Heart right ventricle (tissue), 16 donors: Measurements from ENCODE around the gene RABL6. TPM values are rescaled to one million over a fixed set of nuclear protein-coding genes. Genes with fewer than 3 reads are reported as not detected.

ENCODE experiments used
- ATAC-seq, 8 donors: fragments of 200-7000 bp; cut with Tn5 transposase; one replicate each; pipeline ENCODE4 v1.9.1; 2020; ENCODE audit warnings: mild to moderate bottlenecking in 8 of 8, moderate library complexity in 8 of 8, moderate number of reproducible peaks in 1 of 8
- DNase-seq, 2 donors: peaks; one replicate each; pipeline ENCODE4 v3.0.0-alpha.2; 2020
- H3K27ac ChIP-seq, 10 donors: fragments of 200-600 bp; sonication (generic) in 2 of 10; one replicate each; pipeline versions ENCODE4 v1.5.0 to v1.8.0; 2020 to 2022; ENCODE audit warnings: mild to moderate bottlenecking in 3 of 10
- H3K27me3 ChIP-seq, 7 donors: fragments of 200-600 bp; one replicate each; pipeline ENCODE4 v1.8.0; 2021 to 2022; ENCODE audit warnings: mild to moderate bottlenecking in 2 of 7
- H3K36me3 ChIP-seq, 9 donors: fragments of 200-600 bp; sonication (generic) in 1 of 9; one replicate each; pipeline versions ENCODE4 v1.5.0 to v1.8.0; 2020 to 2022; ENCODE audit warnings: mild to moderate bottlenecking in 2 of 9
- H3K4me1 ChIP-seq, 9 donors: fragments of 200-600 bp; sonication (generic) in 1 of 9; one replicate each; pipeline versions ENCODE4 v1.5.0 to v1.8.0; 2020 to 2022; ENCODE audit warnings: mild to moderate bottlenecking in 4 of 9
- H3K4me3 ChIP-seq, 10 donors: fragments of 200-600 bp; sonication (generic) in 2 of 10; one replicate each; pipeline versions ENCODE4 v1.5.0 to v1.8.0; 2020 to 2022; ENCODE audit warnings: mild to moderate bottlenecking in 7 of 10, moderate library complexity in 2 of 10
- H3K9me3 ChIP-seq, 11 donors: fragments of 200-600 bp in 10 of 11; sonication (generic) in 2 of 11; one replicate each; pipeline versions ENCODE4 v1.5.0 to v1.8.0; 2013 to 2022; ENCODE audit warnings: mild to moderate bottlenecking in 2 of 11, control low read depth in 1 of 11, moderate library complexity in 1 of 11
- CTCF ChIP-seq, 9 donors: fragments of 200-600 bp; sonication (generic) in 2 of 9; IDR thresholded peaks; one replicate each; pipeline versions ENCODE4 v1.5.0 to v1.8.0; 2021 to 2022; ENCODE audit warnings: antibody characterized with exemption in 9 of 9, mild to moderate bottlenecking in 5 of 9, moderate library complexity in 1 of 9
- WGBS, 2 donors: extraction: QIAGEN DNeasy Blood & Tissue Kit; methylation state at CpG; one replicate each; pipeline ENCODE4 v1.1.7; 2013; ENCODE audit warnings: inconsistent platforms in 1 of 2; 5-methylcytosine and 5-hydroxymethylcytosine counted together
- intact Hi-C, 10 donors: fragments of 100-400 bp; cut with DNase I; formaldehyde crosslinking; loops; one replicate each; pipeline versions ENCODE4 v1.11.1 to v1.14.2; 2022
- polyA plus RNA-seq, 2 donors: library from polyadenylated mRNA; stranded (reverse); fragments of 200-250 nt; gene quantifications; one replicate each; pipeline ENCODE4 v1.2.3, GENCODE V29; 2013
- total RNA-seq, 10 donors: library from RNA; stranded (reverse); fragmentation: NEBNext Ultra II Directional in 3 of 10; extraction: Animal tissue kit (Norgen Biotek cat#: 25700) in 3 of 10; gene quantifications; one replicate each; pipeline versions ENCODE4 v1.2.1 to v1.2.4, GENCODE V29; 2021 to 2023
- donor health status: Arrhythmogenic right ventricular cardiomyopathy.
- donor health status: ischemic (EF 13 %, LVEDD 7.1; RV severe dilation, severe dysfunction).
- donor health status: healthy with polysubstance abuse.
- donor health status: DM: no; HTN: yes; CAD: no.
- donor health status: DM: no; HTN: no; CAD: no.
- donor health status: ischemic (EF 25% LVEDD 6.9; RV normal size, moderate dysfunction).
- donor health status: ischemic (EF 25% LVEDD 5.7; RV mildly dilated, moderate dysfunction).
- donor health status: healthy.
- donor health status: DM: yes; HTN: yes; CAD: no.
- donor health status: Ischemic cardiomyopathy.
- donor health status: ischemic (EF 35%, LVEDD 5.7; RV mildly dilated, moderate dysfunction).
- donor health status: nonischemic (EF 11% LVEDD 7.7; RV severe dilation, severe dysfunction).
- donor health status: DM: yes; HTN: yes; CAD: no.
- donor health status: PGD.
- donor health status: ischemic (EF 29% LVEDD 5.4; RV normal size, mild dysfunction).
- donor health status: nonischemic (EF 23%, LVEDD 6.1; RV moderate dilation, normal function).

RABL6 gene
- total and polyA plus RNA-seq, 12 donors: 60.5 to 97.4 (median 66.6) TPM

GRCh38 chr9:136856079-136856476 lies 48.3 kb downstream of the RABL6 start:
- DNase-seq (peak in 1 of 2 donors; percentile 10), ATAC-seq (no peak)
- peaks cover under 1 to 31% (median 24%) of the 10 kb centered on the region in 9 donors for H3K4me1 ChIP-seq
- no peak overlapping the region for H3K4me3 ChIP-seq
- intact Hi-C loops: no loop called here
- no peaks in the 10 kb centered on the region for H3K27me3 ChIP-seq
- WGBS, 2 donors: 76 to 79% methylated on average over 15 of the region's 15 CpGs
- H3K9me3 ChIP-seq: no peaks in the 10 kb centered on the region
- peaks cover 0 to 31% (median 4%) of the 10 kb centered on the region in 9 donors for H3K36me3 ChIP-seq
- TF ChIP-seq CTCF (IDR thresholded peaks at IDR 0.05): no peak
- H3K27ac ChIP-seq: no peak overlapping the region

DNA sequence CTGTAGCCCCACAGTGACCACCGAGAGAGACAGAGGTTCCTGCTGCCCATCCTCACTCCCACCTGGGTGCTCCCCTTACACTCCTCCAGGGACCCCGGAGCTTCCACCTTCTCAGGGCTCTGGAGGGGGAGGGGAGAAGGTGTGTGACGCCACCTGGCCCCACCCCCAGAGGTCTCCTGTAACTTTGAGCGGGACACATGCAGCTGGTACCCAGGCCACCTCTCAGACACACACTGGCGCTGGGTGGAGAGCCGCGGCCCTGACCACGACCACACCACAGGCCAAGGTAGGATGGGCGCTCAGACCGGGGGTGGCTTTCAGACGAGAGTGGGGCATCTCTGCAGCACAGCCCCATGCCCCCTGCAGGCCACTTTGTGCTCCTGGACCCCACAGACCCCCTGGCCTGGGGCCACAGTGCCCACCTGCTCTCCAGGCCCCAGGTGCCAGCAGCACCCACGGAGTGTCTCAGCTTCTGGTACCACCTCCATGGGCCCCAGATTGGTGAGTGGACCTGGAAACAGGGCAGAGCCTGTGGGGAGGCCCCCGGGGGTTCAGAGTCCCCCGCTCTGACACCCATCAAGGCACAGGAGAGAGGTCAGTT lies 48.9 kb downstream of the RABL6 start:
- no peak for ATAC-seq
- H3K4me3 ChIP-seq: no peak overlapping the region
- H3K4me1 ChIP-seq: peaks cover 0 to 26% (median 19%) of the 10 kb centered on the region in 9 donors
- TF ChIP-seq CTCF (IDR thresholded peaks at IDR 0.05): no peak
- intact Hi-C loops: no loop called here
- peak in 1 of 2 donors; percentile 12 for DNase-seq
- no peaks in the 10 kb centered on the region for H3K27me3 ChIP-seq
- peaks cover 0 to 31% (median 8%) of the 10 kb centered on the region in 9 donors for H3K36me3 ChIP-seq
- no peaks in the 10 kb centered on the region for H3K9me3 ChIP-seq
- no peak overlapping the region for H3K27ac ChIP-seq
- 89 to 92% methylated on average over 13 to 14 of the region's 14 CpGs for WGBS, 2 donors

- TF ChIP-seq CTCF (IDR thresholded peaks at IDR 0.05): no peak
- peaks cover 0 to 33% (median 13%) of the 10 kb centered on the region in 9 donors for H3K36me3 ChIP-seq
- DNase-seq: peak in 1 of 2 donors; percentile 11
- no peaks in the 10 kb centered on the region for H3K9me3 ChIP-seq
- peaks cover 0 to 21% (median 15%) of the 10 kb centered on the region in 9 donors for H3K4me1 ChIP-seq
- no peak overlapping the region for H3K4me3 ChIP-seq
- H3K27ac ChIP-seq: no peak overlapping the region
- intact Hi-C loops: no loop called here
- ATAC-seq: no peak
- 87 to 92% methylated on average over 19 of the region's 19 CpGs for WGBS, 2 donors
- H3K27me3 ChIP-seq: no peaks in the 10 kb centered on the region
Observed at GRCh38 chr9:136857166-136857565, 49.4 kb downstream of the RABL6 start.

DNA sequence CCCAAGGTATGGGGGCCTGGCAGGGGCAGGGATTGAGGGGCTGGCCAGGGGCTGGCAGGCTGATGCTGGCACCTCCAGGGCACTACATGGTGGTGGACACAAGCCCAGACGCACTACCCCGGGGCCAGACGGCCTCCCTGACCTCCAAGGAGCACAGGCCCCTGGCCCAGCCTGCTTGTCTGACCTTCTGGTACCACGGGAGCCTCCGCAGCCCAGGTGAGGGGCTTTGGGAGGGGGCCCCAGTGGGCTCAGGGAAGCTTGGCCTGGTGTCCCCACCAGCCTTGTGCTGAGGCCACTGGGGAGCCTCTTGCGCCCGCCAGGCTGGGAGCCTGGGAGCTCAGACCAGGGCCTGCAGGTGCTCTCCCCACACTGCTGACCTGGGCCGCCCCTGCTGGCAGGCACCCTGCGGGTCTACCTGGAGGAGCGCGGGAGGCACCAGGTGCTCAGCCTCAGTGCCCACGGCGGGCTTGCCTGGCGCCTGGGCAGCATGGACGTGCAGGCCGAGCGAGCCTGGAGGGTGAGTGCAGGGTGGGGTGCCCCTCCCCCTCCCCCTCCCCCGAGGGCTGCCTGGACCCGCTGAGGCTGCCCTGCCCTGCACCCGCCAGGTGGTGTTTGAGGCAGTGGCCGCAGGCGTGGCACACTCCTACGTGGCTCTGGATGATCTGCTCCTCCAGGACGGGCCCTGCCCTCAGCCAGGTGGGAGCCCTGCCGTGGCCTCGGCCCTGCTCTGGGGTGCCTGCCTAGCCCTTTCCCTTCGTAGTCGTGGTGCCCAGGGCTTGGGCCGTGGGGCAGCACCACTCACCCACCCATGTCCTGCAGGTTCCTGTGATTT lies 50.0 kb downstream of the RABL6 start:
- WGBS, 2 donors: 87 to 90% methylated on average over 21 to 29 of the region's 29 CpGs
- peaks cover 0 to 39% (median 18%) of the 10 kb centered on the region in 9 donors for H3K36me3 ChIP-seq
- peak in 1 of 2 donors; percentile 14 for DNase-seq
- no peak overlapping the region for H3K4me3 ChIP-seq
- H3K27me3 ChIP-seq: no peaks in the 10 kb centered on the region
- peaks cover 0 to 17% (median 14%) of the 10 kb centered on the region in 9 donors for H3K4me1 ChIP-seq
- intact Hi-C loops: no loop called here
- no peaks in the 10 kb centered on the region for H3K9me3 ChIP-seq
- ATAC-seq: peak in 1 of 8 donors; percentile 2
- TF ChIP-seq CTCF (IDR thresholded peaks at IDR 0.05): no peak
- peak overlapping the region in 1 of 10 donors; percentile 70 for H3K27ac ChIP-seq
